K562 (cell line): ENCODE results near the gene COL11A2. TPM values are rescaled to one million over a fixed set of nuclear protein-coding genes. Genes with fewer than 3 reads are reported as not detected.
A peak's percentile ranks its signal among the peaks of the same experiment; 100 is the strongest.

Experiments used
- ARID4B ChIP-seq: sonication (generic); formaldehyde crosslinking; IDR thresholded peaks from 2 replicates; pipeline ENCODE4 v1.8.0; 2022; ENCODE audit warnings: mild to moderate bottlenecking, missing genetic modification reagents
- E2F8 ChIP-seq: fragments of 450-650 bp; IDR thresholded peaks from 2 replicates; pipeline ENCODE4 v1.7.1; 2018; ENCODE audit warnings: mild to moderate bottlenecking, low read depth; ENCODE audit not compliant: partially characterized antibody
- ETS2 ChIP-seq: IDR thresholded peaks from 2 replicates; pipeline ENCODE4 v1.6.1; 2016; ENCODE audit warnings: borderline replicate concordance, missing genetic modification characterization, mild to moderate bottlenecking, moderate library complexity, missing compliant biosample characterization; ENCODE audit not compliant: poor library complexity, severe bottlenecking
- FOXA1 ChIP-seq: fragments of 450-650 bp; IDR thresholded peaks from 2 replicates; pipeline ENCODE4 v1.6.1; 2016; ENCODE audit warnings: mild to moderate bottlenecking, borderline replicate concordance
- HSF4 ChIP-seq: fragments of 250-450 bp; sonication (Bioruptor Pico); IDR thresholded peaks from 2 replicates; pipeline ENCODE4 v2.1.2; 2022; ENCODE audit warnings: mild to moderate bottlenecking, moderate library complexity, borderline replicate concordance
- L3MBTL2 ChIP-seq: fragments of 450-650 bp; IDR thresholded peaks from 2 replicates; pipeline ENCODE4 v1.6.1; 2016; ENCODE audit warnings: mild to moderate bottlenecking, moderate library complexity
- PTBP1 ChIP-seq: fragments of 200-400 bp; formaldehyde crosslinking; IDR thresholded peaks from 2 replicates; pipeline ENCODE4 v1.6.1; 2017; ENCODE audit warnings: low read depth, low read length
- SIN3A ChIP-seq, 2 experiments: fragments of 150-350 bp in 1 of 2; IDR thresholded peaks; 2 replicates each; pipeline ENCODE4 v1.6.1; 2011 to 2016; ENCODE audit warnings: borderline replicate concordance in 2 of 2, low read depth in 2 of 2, low read length in 2 of 2, mild to moderate bottlenecking in 2 of 2, moderate library complexity in 2 of 2; ENCODE audit not compliant: control insufficient read depth in 1 of 2
- TEAD1 ChIP-seq, 2 experiments: fragments of 450-650 bp in 1 of 2; sonication (generic) in 1 of 2; formaldehyde crosslinking; IDR thresholded peaks; 2 replicates each; pipeline versions ENCODE4 v1.4.0 to v1.8.0; 2020 to 2022; ENCODE audit warnings: mild to moderate bottlenecking in 2 of 2, missing genetic modification reagents in 1 of 2
- ZNF263 ChIP-seq: sonication (generic); formaldehyde crosslinking; IDR thresholded peaks from 2 replicates; pipeline ENCODE4 v1.8.0; 2022; ENCODE audit warnings: mild to moderate bottlenecking, missing genetic modification reagents, borderline replicate concordance
- polyA plus RNA-seq, 8 experiments: library from polyadenylated mRNA; depleted of rRNA in 4 of 8; stranded (reverse) in 5 of 8; unstranded in 3 of 8; fragments of >200 nt; fragmentation: Nextera tagmentation in 2 of 8; fragmentation: Illumina TruSeq in 1 of 8; extraction: Ambion mirVana in 2 of 8; extraction: Trizol in 1 of 8; gene quantifications; 2 replicates each; pipeline versions ENCODE4 v1.2.1 to v1.2.3, GENCODE V29; 2011 to 2014; ENCODE audit warnings: inconsistent platforms in 1 of 8, missing spikeins in 1 of 8
- total RNA-seq, 7 experiments: library from RNA; depleted of rRNA in 6 of 7; stranded (reverse); fragments of >200 nt in 6 of 7; fragmentation: Illumina TruSeq in 2 of 7; extraction: Trizol in 2 of 7; gene quantifications; 2 replicates each; pipeline versions ENCODE4 v1.2.1 to v1.2.3, GENCODE V29; 2011 to 2021; ENCODE audit warnings: low replicate concordance in 1 of 7
- TF ChIP-seq, protein P1 (sequence below): fragments of 450-650 bp; IDR thresholded peaks from 2 replicates; pipeline ENCODE4 v1.6.1; 2016
- TF ChIP-seq, protein P2 (sequence below), 2 experiments: fragments of 200-800 bp in 1 of 2; sonication (Bioruptor generic) in 1 of 2; sonication (generic) in 1 of 2; formaldehyde crosslinking in 1 of 2; IDR thresholded peaks in 1 of 2; conservative IDR thresholded peaks in 1 of 2; 2 replicates each; pipeline versions ENCODE4 v1.5.0 to v1.6.1; 2016 to 2020; ENCODE audit warnings: missing compliant biosample characterization in 1 of 2, missing genetic modification characterization in 1 of 2, missing genetic modification reagents in 1 of 2
- TF ChIP-seq, protein P3 (sequence below): fragments of 250-450 bp; sonication (Bioruptor Pico); IDR thresholded peaks from 2 replicates; pipeline ENCODE4 v1.4.0; 2020; ENCODE audit warnings: mild to moderate bottlenecking

COL11A2 gene
- total and polyA plus RNA-seq, 9 of the 15 experiments (the other 6 are each of a cell fraction or from before 2014, with no cell fraction given), result 0.04 to 0.35 (median 0.09) TPM; not detected in 1

DNA sequence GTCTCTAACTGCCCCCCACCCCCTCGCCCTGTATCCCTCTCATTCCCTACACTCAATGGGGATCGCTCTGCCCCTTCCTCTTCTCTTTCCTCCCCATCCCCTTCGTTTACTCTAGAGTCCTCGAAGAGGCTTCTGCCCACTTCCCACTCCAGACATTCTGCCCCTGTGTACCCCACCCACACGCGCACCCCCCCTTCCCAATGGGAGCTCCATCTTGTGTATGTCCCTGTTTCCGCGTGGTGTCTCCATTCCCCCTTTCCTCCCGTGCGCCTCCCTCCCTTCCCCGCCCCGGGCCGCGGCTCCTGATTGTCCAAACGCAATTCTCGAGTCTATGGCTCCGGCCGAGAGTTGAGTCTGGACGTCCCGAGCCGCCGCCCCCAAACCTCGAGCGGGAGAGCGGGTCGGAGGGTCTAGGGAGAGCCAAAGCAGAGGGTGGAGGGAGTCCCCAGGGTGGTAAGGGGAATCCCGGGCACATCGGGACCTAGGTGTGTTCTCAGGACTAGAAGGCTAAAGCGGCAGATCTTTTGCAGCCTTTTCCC, 15.4 kb upstream of the COL11A2 start (continued):
- TF ChIP-seq E2F8 (no peak), ETS2 (no peak), PTBP1 (no peak), L3MBTL2 (no peak), HSF4 (CRISPR knock-in tag) (no peak), TEAD1 (CRISPR knock-in tag; IDR thresholded peaks at IDR 0.05) (no peak), ZNF263 (CRISPR knock-in tag) (no peak), ARID4B (CRISPR knock-in tag) (peak; percentile 3; the same call in 1 of the 2 replicates), FOXA1 (no peak), SIN3A (IDR thresholded peaks at IDR 0.05; ENCODE audit: borderline replicate concordance in 2 of 2, control insufficient read depth in 1 of 2, low read depth in 2 of 2, low read length in 2 of 2) (no peak)
- TF ChIP-seq, protein P1, sequence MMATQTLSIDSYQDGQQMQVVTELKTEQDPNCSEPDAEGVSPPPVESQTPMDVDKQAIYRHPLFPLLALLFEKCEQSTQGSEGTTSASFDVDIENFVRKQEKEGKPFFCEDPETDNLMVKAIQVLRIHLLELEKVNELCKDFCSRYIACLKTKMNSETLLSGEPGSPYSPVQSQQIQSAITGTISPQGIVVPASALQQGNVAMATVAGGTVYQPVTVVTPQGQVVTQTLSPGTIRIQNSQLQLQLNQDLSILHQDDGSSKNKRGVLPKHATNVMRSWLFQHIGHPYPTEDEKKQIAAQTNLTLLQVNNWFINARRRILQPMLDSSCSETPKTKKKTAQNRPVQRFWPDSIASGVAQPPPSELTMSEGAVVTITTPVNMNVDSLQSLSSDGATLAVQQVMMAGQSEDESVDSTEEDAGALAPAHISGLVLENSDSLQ, result no peak
- TF ChIP-seq, protein P2, sequence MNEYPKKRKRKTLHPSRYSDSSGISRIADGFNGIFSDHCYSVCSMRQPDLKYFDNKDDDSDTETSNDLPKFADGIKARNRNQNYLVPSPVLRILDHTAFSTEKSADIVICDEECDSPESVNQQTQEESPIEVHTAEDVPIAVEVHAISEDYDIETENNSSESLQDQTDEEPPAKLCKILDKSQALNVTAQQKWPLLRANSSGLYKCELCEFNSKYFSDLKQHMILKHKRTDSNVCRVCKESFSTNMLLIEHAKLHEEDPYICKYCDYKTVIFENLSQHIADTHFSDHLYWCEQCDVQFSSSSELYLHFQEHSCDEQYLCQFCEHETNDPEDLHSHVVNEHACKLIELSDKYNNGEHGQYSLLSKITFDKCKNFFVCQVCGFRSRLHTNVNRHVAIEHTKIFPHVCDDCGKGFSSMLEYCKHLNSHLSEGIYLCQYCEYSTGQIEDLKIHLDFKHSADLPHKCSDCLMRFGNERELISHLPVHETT (CRISPR knock-in tag; conservative IDR thresholded peaks at IDR 0.05 in 1 of 2, IDR thresholded peaks at IDR 0.05 in 1 of 2), result no peak
- TF ChIP-seq, protein P3, sequence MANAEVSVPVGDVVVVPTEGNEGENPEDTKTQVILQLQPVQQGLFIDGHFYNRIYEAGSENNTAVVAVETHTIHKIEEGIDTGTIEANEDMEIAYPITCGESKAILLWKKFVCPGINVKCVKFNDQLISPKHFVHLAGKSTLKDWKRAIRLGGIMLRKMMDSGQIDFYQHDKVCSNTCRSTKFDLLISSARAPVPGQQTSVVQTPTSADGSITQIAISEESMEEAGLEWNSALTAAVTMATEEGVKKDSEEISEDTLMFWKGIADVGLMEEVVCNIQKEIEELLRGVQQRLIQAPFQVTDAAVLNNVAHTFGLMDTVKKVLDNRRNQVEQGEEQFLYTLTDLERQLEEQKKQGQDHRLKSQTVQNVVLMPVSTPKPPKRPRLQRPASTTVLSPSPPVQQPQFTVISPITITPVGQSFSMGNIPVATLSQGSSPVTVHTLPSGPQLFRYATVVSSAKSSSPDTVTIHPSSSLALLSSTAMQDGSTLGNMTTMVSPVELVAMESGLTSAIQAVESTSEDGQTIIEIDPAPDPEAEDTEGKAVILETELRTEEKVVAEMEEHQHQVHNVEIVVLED (CRISPR knock-in tag), result 0 out of 2 replicates have a peak, but pooled peaks have one; percentile 15
